Fibroblast of peridontal ligament (primary cell): ENCODE data around the gene MAPK14.
"Not testable (repeated sequence)": the region's sequence is repeated elsewhere in the genome, so short reads cannot be mapped to it uniquely, and the experiment has no call there.

ENCODE experiments used
- DNase-seq: peaks from one replicate; pipeline ENCODE4 v3.0.0-alpha.2; 2010; ENCODE audit errors: extremely low read depth

Gene MAPK14

DNA sequence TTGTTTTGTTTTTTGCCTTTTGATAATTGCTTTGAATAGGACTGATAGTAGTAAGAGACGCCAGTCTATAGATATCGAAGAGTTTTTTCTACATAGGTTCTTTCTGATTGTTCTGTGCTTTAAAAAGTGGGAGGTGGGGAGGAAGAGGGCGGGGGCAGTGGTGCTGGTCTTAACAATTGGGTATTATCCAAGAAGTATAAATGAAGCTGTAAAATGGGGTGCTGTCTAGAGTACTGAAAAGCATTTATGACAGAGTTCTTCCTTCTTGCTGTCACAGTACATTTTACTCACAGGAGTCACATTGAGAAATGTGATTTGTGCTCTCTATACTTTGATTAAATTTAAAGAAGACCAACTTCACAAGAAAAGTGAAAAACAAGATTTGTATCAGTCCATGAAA, 41.0 kb downstream of the MAPK14 start:
- no peak for DNase-seq

DNA sequence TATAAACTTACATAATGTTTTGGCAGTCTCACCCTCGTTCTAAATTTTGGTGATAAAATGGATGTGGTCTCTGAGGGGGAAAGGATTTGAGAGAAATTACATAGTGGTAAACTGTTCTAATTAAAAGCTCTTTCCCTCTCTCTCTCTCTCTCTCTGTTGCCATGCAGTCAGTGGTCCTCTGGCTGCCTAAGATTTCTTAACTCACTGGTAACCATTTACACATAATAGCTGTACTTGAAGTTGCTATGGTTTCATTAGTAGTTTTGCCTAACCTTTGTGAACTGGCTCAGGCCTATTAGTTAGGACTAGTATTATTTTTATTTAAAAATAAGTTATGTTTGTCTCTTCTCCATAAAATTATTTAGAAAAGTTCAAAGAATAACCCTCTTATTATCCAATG, 42.0 kb downstream of the MAPK14 start:
- DNase-seq, result no peak

DNA sequence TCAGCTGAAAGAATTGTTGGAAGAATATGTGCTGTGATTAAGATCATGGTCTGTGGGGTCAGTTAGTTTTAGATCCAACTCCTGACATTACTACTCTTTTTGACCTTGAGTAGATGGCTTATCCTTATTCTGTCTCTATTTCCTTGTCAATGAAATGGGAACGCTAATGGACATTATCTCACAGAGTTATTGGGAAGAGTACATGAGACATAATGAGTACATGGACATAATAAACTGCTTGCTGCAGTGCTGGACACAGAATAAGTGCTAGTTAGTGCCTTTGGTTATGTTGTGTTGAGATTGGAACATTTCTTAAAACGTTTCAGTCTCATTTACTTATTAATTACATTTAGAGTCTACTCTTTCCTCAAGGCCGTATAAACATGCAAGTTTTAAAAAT, 42.6 kb downstream of the MAPK14 start:
- DNase-seq, result no peak

DNA sequence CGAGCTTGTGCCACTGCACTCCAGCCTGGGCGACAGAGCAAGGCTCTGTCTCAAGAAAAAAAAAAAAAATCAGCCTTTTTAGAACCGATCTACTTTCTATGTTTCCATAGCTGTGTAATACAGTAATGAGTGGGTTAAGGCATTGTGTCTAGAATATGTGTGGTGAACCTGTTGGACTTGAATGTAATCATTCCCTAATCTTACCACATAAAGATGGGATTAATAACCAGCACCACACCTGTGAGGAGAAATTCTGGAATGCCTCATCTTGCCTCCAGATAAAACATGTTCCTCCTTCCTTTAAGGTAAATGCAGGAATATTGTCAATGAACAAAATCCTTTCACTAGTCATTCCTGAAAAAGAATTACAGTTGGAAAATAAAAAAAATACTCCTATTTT, 43.7 kb downstream of the MAPK14 start:
- no peak for DNase-seq

DNA sequence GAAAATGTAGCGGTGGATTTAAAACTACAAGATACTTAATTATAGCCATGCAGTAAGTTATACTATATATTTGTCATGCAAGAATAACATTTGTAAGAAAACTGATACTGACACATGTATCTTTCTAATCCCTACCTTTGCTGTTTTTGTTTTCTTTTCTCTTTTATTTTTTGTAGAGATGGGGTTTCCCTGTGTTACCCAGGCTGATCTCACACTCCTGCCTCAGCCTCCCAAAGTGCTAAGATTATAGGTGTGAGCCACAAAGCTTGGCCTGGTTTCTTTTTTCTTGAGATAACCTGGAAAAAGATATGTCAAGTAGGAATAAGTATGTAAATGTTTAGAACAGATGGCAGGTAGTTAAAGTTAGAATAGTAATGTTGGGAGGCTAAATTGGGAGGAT, 44.1 kb downstream of the MAPK14 start:
- DNase-seq, result no peak

DNA sequence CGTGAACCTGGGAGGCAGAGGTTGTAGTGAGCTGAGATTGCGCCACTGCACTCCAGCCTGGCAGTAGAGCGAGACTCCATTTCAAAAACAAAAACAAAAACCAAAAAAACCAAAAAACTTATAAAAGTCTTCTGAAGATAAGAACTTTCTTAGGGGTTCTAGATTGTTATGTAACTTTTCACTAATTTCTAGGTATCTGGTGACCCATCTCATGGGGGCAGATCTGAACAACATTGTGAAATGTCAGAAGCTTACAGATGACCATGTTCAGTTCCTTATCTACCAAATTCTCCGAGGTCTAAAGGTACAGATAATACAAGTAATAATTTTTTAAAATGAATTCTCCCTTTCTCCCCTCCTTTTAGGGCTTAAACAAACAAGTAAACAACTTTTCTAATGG, 45.1 kb downstream of the MAPK14 start:
- DNase-seq, result no peak

DNA sequence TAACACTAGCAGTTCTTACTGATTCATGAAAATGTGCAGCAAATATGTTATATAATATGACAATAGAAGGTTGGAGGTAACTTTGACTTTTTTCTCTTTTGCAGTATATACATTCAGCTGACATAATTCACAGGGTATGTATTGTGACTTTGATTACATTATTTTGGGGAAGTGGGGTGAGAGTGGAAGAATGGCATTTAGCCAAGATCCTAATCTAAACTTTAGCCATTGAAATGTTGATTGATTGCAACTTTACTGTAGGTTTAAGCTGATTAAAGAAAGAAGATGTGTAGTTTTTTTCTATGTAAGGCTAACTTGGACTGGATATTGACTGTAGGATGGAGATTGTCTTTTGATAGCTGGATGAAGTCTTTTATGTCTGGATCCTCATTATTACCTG, 46.0 kb downstream of the MAPK14 start:
- no peak for DNase-seq

DNA sequence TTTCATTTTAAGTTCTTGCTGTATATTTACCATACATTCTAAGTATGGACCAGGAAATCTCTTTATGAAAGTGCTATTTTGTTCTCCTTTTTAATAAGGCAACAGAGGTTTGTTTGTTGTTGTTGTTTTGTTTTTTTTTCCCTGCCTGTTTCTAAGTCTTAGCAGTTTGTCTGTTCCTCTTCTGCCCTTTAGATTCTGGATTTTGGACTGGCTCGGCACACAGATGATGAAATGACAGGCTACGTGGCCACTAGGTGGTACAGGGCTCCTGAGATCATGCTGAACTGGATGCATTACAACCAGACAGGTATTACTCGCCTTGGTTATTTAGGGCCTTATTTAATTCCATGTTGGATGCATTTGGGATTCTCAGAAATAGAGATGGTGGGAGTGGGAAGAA, 48.0 kb downstream of the MAPK14 start:
- DNase-seq, result no peak

DNA sequence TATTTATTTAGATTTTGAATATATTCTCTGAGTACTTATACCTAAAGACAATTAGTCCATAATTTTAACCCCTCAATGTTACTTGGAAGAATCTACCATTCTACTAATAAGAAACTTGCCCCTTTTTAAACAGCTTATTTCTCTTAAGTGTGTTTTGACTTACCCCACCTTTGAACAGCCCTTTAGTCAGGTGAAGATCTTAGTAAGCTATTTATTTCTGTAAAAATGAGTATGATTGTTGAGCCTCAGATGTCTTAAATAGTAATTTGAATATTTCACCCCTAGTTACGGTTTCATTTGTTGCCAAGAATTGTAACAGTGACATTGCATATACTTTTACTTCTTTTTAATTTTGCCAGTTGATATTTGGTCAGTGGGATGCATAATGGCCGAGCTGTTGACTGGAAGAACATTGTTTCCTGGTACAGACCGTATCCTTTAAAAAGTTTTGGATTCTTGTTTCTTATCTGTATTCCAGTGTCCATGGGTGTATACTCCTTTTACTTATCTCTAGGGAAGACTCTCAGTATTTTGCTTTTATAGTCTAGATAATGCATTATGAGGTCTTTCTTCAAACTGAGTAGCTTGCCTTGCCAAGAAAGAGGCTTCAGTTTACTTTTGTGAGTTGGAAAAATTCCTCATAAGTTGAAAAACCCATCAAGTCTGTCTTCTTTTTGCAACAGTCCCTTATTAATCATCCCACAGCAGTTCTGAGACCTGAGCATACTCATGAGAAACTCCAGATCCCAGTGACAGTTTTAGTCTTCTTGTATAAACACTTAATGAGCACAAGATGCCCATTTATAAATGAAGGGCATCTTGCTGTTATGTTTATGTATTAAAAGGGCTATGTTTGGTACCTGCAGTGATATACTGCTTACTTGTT, 48.8 kb downstream of the MAPK14 start:
- DNase-seq, result no peak

DNA sequence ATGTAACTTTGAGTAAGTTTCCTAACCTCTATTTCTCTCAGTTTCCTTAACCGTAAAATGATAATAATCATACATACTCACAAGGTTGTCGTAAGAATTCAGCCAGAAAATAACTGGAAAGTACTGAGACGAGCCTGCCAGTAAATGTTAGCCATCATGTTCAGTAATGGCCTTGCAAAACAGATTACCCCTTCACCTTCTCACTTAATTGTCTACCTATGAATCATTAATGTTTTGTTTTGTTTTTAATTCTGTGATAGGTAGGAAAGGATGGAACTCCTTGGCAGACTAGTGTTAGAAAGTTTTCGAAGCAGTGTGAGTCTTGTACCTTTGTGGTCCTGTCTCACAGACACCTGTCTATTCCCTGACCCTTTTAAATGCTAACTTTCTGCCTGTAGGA, 50.6 kb downstream of the MAPK14 start:
- DNase-seq, result no peak

DNA sequence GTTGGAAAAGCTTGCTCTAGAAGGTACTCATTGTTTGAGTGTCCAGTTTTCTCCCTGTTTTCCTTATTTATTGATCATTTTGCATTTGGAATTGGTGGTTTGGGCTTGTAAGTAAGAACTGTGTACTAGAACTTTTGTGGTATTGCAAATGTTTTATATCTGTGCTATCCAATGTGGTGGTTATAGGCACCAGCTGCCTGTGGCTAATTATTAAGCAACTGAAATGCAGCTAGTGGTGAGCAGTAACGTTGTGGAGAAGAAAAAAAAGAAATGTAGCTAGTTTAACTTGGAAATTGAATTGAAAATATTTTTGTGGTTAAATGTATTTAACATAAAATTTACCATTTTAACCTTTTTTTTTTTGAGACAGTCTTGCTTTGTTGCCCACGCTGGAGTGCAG, 52.0 kb downstream of the MAPK14 start:
- no peak for DNase-seq

DNA sequence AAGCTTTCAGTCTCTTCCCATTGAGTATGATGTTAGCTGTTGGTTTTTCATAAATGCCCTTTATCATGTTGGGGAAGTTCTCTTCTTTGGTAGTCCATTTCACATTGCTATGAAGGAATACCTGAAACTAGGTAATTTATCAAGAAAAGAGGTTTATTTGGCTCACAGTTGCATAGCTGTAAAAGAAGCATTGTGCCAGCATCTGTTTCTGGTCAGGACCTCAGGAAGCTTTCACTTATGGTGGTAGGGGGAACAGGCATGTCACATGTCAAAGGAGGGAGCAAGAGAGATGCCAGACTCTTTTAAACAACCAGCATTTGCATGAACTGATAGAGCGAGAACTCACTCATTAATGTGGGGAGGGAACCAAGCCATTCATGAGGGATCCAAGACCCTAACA, 54.7 kb downstream of the MAPK14 start:
- DNase-seq, result no peak

DNA sequence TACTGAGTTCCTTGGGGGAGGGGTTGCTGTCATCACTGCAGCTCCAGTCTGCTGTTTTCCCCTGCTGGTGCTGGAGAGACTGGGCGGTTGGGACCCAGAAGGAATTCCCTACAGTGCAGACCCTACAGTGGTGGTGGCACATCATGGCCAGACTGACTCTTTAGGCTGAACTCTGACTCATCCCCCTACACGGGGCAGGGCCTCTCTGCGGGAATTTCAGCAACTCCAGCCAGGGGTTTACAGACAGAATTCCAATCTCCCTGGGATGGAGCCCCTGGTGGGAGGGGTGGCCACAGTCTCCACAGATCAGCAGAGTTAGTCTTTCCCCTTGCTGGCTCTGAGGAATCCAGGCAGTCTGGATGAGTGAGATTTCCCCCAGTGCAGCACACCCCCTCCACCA, 55.8 kb downstream of the MAPK14 start:
- no peak for DNase-seq

DNA sequence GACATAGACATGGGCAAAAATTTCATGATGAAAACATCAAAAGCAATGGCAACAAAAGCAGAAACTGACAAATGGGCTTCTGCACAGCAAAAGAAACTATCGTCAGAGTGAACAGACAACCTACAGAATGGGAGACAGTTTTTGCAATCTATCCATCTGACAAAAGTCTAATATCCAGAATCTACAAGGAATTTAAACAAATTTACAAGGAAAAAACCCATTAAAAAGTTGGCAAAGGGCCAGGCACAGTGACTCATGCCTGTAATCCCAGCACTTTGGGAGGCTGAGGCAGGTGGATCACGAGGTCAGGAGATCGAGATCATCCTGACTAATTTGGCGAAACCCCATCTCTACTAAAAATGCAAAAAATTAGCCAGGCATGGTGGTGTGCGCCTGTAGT, 60.6 kb downstream of the MAPK14 start:
- not testable (repeated sequence) for DNase-seq

DNA sequence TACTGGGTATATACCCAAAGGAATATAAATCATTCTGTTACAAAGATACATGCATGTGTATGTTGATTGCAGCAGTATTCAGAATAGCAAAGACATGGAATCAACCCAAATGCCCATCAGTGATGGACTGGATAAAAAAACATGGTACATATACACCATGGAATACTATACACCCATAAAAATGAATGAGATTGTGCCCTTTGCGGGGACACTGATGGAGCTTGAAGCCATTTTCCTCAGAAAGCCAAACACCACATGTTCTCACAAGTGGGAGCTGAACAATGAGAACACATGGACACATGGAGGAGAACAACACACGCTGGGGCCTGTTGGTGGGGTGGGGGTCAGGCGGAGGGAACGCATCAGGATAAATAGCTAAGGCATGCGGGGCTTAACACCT, 61.4 kb downstream of the MAPK14 start:
- no peak for DNase-seq

DNA sequence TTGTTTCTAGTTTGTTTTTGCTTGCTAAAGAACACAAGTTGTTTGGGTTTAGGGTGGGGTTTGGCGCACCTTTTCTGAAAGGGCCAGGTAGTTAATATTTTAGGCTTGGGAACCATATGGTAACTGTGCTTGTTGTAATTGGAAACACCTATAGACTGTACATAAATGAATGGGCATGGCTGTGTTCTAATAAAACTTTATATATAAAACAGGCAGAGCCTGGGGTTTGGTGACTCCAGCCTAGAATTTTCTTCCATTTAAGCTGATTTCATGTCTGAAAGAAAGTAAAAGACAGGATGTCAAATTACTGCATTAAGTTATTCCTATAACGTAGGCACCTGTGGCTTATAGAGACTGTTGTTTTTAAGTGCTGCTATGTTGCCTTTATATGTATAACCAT, 66.6 kb downstream of the MAPK14 start:
- DNase-seq, result no peak

DNA sequence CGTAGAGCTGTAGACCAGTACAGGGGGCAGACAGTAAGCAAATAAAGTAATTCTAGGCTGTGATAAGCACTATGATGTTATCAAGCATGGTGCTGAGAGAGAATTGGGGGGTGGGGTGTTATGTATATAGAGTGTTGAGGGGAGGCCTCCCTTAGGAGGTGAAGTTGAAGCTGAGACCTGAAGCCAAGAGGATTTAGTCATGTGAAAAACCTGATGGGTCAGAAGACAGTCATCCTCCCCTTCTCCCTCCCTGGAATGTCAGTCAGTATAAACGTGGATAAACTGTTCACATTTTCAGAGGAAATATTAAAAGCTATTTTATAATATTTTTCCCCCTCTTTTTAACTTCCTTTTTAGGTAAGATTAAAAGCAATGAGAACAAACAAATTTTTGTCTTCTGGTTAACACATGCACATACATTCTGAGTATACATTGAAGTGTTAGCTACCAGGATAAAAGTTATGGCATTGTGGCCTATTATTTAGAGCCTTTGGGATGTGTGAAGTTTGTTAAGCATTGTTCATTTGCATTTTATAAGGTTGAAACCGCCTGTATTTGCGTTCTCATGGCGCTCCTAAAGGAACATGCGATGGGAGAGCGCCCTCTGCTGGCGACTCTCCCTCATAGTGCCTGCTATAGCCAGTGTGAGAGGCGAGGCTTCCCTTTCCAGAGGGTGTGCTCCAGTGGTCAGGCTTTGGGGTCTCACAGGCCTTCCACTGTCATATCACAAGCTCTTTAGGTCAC, 67.3 kb downstream of the MAPK14 start:
- DNase-seq, result peak; percentile 79

DNA sequence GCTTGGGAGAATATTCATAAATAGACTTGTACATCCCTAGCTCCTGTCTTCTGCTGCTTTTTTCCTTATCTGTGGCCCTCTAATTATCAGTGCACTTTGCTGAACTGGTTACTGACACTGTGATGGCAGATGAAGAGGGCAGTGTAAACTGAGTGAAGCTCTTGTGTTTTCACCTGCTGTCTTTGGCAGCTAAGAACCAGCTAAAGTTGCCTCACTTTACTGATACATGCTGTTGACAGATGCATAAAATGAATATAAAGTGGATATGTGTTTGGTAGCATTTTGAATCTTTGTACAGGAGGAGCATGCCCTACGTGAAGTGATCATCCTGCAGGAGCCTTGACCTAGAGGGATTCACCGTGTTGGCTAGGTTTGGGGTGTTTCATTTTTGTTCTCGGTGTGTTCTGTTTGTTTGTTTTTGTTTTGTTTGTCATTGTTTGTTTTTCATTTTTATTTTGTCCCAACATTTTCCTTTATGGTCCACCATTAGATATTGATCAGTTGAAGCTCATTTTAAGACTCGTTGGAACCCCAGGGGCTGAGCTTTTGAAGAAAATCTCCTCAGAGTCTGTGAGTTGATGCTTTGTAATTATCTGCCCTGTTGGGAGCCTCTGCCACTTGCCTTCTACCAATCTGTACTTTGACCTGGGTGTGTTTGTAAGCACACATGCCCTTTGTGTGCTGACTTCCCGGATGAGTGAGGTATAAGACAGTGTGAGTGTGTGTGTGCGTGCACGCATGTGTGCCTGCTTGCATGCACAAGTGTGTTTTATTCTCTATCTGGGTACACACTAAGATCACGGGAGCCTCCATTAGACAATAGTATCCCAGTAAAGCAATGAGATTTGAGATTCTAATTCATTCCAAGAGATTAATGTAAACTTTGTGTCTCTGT, 68.1 kb downstream of the MAPK14 start:
- no peak for DNase-seq

DNA sequence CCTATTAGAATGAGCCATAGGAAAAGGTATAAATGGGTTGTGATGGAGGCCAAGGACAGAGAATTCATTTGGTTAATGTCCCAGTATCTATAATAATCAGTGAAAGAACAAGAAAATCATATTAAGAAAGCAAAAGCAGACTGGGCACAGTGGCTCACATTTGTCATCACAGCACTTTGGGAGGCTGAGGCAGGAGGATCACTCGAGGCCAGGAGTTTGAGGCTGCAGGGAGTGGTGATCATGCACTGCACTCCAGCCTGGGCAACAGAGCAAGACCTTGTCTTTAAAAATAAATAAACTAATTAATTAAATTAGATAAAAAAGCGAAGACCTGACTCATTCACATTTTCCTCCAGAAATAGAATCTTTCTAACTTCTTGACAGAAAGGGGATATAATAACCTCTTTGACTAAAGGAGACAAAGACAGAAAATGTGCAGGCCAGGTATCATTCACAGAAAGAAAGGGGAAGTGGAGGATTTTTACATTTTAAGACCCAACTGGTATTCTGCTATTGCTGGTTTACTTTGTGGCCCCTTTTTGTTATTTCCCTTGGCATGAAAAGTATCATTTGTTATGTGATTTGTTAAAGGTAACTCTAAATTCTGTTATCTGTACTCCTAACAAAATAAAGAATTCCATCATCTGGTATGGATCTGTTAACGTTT, 70.8 kb downstream of the MAPK14 start:
- no peak for DNase-seq

DNA sequence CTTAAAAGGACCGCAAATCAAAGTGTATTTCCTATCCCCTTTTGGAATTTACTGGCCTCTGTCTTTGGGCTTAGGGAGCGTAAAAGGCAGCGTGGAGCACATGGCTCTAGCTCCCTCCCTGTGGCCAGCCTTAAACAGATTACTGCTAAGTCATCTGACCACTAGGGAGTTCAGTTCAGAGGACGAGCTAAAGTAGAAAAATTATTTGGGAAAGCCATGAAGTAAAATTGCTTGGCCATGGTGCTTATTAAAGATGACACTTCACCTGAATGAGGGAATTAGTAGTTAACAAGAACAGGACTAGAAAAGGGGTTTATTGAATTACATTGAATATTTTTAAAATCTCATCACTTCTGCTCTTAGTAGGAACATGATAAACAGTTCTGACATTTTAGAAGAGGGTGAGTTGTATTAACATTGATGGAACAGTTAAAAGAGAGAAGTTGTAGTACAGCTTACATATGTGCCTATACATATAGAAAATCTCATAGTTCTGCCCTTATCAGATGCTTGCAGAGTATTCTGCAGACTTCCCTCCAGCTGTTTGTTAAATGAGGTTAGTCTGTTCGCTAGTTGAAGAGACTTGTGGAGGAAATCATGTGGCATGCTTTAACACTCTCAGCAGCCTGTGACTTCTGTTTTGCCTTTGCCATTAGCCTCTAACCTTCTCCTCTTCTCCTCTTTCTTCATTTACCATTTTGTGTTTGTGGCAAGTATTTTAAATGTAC, 71.5 kb downstream of the MAPK14 start:
- no peak for DNase-seq

DNA sequence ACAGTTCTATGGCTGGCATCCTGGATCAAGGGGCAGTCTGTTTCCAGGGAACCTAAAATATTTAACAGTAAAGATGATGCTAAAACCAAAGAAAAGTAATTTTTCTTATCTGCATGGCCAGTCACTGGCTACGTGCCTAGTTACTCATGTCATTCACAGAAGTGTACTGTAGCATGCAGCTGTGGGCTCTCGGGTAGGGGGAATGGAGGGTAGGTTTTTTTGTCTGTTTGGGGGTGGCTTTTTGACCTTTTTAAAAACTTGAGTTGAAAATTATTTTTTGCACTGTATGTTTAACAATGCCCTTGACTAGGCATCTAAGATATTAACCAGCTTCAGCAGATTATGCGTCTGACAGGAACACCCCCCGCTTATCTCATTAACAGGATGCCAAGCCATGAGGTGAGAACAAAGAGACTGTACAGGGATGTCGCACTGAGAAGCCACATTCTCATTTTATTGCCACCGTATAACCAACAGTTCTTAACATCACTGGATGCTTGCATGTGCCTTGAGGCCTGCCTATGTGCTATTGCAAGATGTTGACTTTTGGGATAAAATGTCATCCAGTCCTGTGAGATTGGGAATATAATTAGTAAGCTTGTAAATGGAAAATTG, 72.4 kb downstream of the MAPK14 start:
- no peak for DNase-seq
